Coronary artery (tissue), 2 donors: Measurements from ENCODE around the gene ADCY7.

Source experiments
- DNase-seq: peaks from one replicate; pipeline ENCODE4 v3.0.0-alpha.2; 2017; ENCODE audit warnings: low spot score
- H3K27ac ChIP-seq, 2 donors: fragments of 200-600 bp; sonication (generic); one replicate each; pipeline ENCODE4 v1.5.1; 2016 to 2019
- H3K4me3 ChIP-seq: fragments of 200-600 bp; sonication (generic); 2 replicates; pipeline ENCODE4 v1.5.1; 2016; ENCODE audit warnings: mild to moderate bottlenecking, moderate library complexity
- TF ChIP-seq, protein P1 (sequence below): fragments of 200-600 bp; sonication (generic); IDR thresholded peaks from one replicate; pipeline ENCODE4 v1.5.1; 2019; ENCODE audit warnings: antibody characterized with exemption

The ADCY7 gene

DNA sequence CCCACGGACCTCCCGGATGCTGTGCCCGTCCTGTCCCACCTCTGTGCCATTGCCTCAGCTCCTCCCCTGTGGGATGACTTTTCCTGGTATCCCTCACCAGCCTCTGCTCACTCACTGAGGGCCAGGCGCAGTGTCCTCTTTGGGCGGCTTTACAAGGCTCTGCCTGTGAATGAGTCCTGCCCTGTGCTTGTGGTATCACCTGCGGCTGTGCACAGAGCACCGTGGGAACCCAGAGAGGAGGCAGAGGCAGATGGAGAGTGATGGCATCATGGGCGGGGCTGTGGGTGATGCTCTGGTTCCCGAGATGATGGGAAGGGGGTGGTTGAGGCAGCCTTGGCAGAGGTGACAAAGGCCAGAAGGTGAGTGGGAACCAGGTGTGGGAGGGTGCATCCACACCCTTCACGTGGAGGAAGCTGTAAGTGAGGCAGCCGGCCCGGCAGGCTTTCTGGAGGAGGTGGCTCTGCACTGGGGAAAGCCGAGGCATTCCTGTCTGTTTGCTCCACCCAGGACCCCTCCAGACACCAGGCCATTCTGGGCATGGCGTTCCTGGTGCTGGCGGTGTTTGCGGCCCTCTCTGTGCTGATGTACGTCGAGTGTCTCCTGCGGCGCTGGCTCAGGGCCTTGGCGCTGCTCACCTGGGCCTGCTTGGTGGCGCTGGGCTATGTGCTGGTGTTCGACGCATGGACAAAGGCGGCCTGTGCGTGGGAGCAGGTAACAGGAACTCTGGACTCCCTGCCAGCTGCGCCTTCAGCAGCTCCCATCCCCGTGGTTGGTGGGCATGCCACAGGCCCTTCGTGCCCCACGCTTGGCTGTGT lies 23.8 kb downstream of the ADCY7 start:
- TF ChIP-seq, protein P1, sequence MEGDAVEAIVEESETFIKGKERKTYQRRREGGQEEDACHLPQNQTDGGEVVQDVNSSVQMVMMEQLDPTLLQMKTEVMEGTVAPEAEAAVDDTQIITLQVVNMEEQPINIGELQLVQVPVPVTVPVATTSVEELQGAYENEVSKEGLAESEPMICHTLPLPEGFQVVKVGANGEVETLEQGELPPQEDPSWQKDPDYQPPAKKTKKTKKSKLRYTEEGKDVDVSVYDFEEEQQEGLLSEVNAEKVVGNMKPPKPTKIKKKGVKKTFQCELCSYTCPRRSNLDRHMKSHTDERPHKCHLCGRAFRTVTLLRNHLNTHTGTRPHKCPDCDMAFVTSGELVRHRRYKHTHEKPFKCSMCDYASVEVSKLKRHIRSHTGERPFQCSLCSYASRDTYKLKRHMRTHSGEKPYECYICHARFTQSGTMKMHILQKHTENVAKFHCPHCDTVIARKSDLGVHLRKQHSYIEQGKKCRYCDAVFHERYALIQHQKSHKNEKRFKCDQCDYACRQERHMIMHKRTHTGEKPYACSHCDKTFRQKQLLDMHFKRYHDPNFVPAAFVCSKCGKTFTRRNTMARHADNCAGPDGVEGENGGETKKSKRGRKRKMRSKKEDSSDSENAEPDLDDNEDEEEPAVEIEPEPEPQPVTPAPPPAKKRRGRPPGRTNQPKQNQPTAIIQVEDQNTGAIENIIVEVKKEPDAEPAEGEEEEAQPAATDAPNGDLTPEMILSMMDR: no peak
- no peak for DNase-seq
- H3K27ac ChIP-seq: no peak overlapping the region
- no peak overlapping the region for H3K4me3 ChIP-seq

DNA sequence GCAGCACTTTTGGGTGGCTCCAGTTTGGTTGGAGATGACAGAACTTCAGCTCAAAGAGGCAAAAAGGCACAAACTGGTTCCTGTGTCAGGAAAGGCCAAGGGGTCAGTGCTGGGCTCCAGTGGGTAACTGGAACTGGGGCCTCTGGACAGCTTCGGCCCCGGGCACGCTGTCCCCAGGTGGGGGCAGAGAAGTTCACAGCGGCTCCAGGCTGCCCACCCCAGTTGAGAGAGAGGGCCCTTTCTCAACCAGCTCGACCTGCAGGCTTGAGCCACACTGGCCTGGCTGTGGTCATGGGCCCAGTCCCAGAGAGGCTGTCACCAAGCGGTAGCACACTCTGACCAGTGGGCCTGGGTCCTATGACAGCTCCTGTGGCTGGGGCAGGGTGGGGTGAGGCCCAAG lies 24.5 kb downstream of the ADCY7 start:
- DNase-seq: no peak
- TF ChIP-seq, protein P1: no peak

DNA sequence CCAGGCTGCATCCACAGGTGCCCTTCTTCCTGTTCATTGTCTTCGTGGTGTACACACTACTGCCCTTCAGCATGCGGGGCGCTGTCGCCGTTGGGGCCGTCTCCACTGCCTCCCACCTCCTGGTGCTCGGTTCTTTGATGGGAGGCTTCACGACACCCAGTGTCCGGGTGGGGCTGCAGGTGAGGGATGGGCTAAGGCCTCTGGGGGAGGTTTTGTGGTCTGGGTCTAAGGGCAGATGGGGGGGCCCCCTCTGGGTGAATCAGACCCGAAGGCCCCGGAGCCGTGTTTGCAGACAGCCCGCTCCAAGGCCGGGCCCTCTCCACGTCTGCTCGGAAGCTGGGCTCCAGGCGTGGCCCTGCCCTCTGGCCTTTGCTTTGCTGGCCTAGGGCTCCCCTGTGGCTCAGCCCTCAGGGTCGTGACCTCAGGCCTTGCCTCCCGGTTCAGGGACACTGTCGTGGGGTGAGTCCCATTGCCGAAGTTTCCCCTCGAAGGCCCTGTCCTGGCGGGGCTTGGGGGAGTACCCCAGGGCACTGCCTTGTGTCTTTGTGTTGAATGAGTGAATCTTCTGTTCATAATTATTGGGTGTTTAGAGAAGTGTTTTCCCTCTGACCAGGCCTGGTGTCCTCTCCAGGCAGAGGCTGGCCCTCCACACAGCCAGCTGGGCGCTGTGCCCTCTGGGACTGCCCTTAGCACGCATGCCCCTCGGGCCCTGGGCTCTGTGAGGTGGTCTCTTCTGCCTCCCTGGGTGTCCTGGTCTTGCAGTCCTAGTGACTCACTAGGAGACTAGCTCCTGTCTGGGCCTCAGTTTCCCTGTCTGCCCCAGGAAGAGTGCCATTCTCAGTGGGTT lies 25.6 kb downstream of the ADCY7 start:
- no peak for DNase-seq
- Histone ChIP-seq H3K27ac (no peak overlapping the region), H3K4me3 (no peak overlapping the region)
- TF ChIP-seq, protein P1: no peak

More for the DNA sequence above, 24.5 kb downstream of the ADCY7 start:
- no peak overlapping the region for H3K4me3 ChIP-seq
- H3K27ac ChIP-seq: no peak overlapping the region

DNA sequence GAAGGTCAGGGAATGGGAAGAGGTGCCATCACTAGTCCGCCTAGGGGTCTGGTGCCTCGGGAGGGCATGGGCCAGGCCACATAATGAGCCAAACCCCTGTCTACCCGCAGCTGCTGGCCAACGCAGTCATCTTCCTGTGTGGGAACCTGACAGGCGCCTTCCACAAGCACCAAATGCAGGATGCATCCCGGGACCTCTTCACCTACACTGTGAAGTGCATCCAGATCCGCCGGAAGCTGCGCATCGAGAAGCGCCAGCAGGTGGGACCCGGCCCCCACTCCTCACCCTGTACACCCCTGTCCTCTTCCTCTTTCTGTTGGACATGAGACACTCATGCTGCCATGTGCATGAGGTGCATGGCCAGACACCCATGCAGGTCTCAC lies 26.2 kb downstream of the ADCY7 start:
- H3K4me3 ChIP-seq: no peak overlapping the region
- DNase-seq: no peak
- H3K27ac ChIP-seq: no peak overlapping the region
- TF ChIP-seq, protein P1: no peak

DNA sequence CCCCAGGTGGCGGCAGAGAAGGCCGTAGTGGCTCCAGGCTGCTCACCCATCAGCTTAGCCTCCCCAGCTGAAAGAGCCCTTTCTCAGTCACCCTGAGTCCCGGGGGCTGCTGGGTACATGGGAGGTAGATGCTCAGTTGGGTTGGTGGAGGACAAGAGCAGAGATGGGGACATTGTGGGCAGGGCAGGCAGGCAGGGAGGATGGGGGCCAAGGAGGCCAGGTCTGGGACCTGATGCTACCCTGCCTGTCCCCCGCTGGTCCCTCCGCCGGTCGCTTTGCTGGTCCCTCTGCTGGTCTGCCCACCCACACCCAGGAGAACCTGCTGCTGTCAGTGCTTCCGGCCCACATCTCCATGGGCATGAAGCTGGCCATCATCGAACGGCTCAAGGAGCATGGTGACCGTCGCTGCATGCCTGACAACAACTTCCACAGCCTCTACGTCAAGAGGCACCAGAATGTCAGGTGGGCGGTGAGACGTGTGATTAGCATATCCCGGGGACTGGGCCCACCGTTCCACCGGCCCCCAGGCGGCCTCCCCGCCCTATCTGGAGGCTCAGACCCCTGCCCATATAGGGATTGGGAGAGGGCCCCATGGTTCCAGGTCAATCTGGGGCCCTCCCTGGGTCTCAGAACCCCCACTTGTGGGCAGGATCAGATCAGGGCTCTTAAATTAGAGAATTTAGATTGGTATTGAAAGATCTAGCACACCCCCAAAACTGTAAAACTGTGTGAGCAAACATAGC lies 26.9 kb downstream of the ADCY7 start:
- no peak overlapping the region for H3K4me3 ChIP-seq
- no peak for DNase-seq
- TF ChIP-seq, protein P1: no peak
- no peak overlapping the region for H3K27ac ChIP-seq

GRCh38 chr16:50293994-50294855 lies 27.9 kb downstream of the ADCY7 start:
- no peak overlapping the region for H3K4me3 ChIP-seq
- TF ChIP-seq, protein P1: no peak
- DNase-seq: no peak
- no peak overlapping the region for H3K27ac ChIP-seq
